Fibroblast of pulmonary artery (primary cell): ENCODE data around the gene DDX55.

Source experiments
- DNase-seq: peaks from one replicate; pipeline ENCODE4 v3.0.0-alpha.2; 2010; ENCODE audit warnings: low read depth
- H3K4me3 ChIP-seq: replicated peaks from 2 replicates; pipeline ENCODE4 v1.5.1; 2011; ENCODE audit warnings: low read depth, mild to moderate bottlenecking, control low read depth, low read length, moderate library complexity
- TF ChIP-seq, protein P1 (sequence below): IDR thresholded peaks from 2 replicates; pipeline ENCODE4 v1.5.1; 2011; ENCODE audit warnings: mild to moderate bottlenecking, control low read depth, low read length, inconsistent platforms; ENCODE audit errors: missing control alignments

DDX55 gene

DNA sequence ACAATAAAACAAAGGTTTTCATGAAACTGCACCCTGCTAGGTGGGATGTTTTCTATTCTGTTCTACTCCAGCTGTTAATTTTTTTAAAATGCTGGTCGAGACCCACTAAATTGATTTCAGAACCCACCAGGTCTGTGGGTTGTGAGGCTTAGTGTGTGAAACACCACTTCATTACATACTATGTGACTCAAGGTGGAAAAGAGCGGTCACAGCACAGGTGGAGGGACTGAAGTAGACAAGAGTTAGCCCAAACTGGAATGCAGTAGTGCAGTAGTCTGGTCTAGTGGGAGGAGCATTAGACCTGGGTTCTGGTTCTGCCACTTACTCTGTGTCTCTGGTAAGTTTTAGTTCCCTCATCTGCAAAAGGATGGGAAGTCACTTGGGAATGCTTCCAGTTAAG is 12.2 kb downstream of the DDX55 start:
- TF ChIP-seq, protein P1, sequence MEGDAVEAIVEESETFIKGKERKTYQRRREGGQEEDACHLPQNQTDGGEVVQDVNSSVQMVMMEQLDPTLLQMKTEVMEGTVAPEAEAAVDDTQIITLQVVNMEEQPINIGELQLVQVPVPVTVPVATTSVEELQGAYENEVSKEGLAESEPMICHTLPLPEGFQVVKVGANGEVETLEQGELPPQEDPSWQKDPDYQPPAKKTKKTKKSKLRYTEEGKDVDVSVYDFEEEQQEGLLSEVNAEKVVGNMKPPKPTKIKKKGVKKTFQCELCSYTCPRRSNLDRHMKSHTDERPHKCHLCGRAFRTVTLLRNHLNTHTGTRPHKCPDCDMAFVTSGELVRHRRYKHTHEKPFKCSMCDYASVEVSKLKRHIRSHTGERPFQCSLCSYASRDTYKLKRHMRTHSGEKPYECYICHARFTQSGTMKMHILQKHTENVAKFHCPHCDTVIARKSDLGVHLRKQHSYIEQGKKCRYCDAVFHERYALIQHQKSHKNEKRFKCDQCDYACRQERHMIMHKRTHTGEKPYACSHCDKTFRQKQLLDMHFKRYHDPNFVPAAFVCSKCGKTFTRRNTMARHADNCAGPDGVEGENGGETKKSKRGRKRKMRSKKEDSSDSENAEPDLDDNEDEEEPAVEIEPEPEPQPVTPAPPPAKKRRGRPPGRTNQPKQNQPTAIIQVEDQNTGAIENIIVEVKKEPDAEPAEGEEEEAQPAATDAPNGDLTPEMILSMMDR = no peak
- H3K4me3 ChIP-seq = no peak overlapping the region
- DNase-seq = no peak

- DNase-seq = peak; percentile 54
- TF ChIP-seq, protein P1 = no peak
- H3K4me3 ChIP-seq = no peak overlapping the region
These were observed 12.6 kb downstream of the DDX55 start for GRCh38 chr12:123614531-123614930.

DNA sequence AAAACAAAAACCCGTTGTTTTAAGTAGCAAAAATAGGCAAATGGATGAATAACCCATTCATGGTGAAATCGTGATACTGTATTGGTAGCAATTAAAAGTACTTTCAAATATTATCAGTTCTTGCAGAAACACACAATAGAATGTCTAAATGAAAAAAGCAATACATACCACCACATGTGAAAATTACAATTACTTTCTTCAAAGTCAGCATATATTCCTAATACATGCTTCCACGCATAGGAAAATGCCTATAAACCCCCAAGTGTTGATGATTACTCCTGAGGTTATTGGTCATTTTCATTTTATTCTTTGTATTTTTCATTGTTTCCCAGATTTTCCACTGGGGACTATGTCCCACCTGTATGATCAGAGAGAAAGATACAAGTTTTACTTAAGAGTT is 15.2 kb downstream of the DDX55 start:
- DNase-seq = no peak
- no peak overlapping the region for H3K4me3 ChIP-seq
- TF ChIP-seq, protein P1 = no peak

- TF ChIP-seq, protein P1 = no peak
- H3K4me3 ChIP-seq = no peak overlapping the region
- no peak for DNase-seq
These were observed 15.7 kb downstream of the DDX55 start for GRCh38 chr12:123617580-123617979.

- DNase-seq = no peak
- no peak overlapping the region for H3K4me3 ChIP-seq
- TF ChIP-seq, protein P1 = no peak
These were observed 19.2 kb downstream of the DDX55 start for GRCh38 chr12:123621101-123621500.

DNA sequence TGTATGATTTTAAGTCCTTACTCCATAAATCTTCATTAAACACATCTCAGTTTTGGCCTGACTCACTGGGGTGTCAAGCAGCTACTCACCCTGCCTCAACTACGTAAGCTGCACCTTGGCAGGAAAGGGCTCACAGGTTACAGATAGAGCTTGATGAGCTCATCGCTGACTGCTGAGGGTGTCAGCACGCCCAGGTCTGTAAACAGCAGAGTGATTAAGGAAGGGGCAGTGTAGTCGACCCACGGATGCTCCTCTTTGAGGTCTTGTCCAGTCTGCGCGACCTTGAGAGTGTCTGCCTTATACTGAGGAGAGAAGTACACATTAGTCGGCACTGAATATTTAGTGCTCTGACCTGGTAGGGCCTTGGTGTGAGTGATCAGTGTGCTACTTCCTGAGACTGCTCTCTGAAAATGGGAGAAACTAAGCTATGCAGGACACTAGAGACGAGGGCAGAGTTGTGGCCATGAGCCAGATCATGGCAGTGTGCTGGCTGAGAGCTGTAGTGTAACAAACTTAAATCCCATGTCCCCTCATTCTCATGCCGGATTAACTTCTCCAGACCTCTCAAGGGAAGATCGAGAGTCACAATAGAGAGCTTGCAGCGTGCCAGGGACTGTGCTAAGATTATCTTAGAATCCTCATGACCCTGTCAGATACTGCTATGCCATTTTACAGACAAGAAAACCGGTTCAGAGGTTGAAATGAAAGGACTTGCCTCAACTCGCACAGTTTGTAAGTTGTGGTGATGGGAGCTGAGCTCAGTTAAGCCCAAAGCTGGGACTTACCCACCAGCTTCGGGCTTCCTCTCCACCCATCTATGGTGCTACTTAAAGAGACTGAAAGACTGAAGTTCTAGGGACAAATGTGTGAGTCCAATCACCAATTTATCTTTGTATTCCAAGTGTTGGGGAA is 20.0 kb downstream of the DDX55 start:
- TF ChIP-seq, protein P1 = no peak
- DNase-seq = no peak
- H3K4me3 ChIP-seq = no peak overlapping the region
